Neuronal stem cell (in vitro differentiated cells): ENCODE results near the gene SCRN3.

Source experiments
- DNase-seq: peaks from one replicate; pipeline ENCODE4 v3.0.0-alpha.2; 2013; ENCODE audit warnings: low spot score
- H2AFZ ChIP-seq: one replicate; pipeline ENCODE4 v1.6.1; 2013; ENCODE audit warnings: mild to moderate bottlenecking, low read length, inconsistent platforms
- H2AK5ac ChIP-seq: 2 replicates; pipeline ENCODE4 v1.6.1; 2013; ENCODE audit warnings: low read depth, mild to moderate bottlenecking, inconsistent platforms, low read length, moderate library complexity, mixed read lengths
- H2BK120ac ChIP-seq: 2 replicates; pipeline ENCODE4 v1.6.1; 2013; ENCODE audit warnings: low read depth, mild to moderate bottlenecking, inconsistent platforms, low read length, moderate library complexity, mixed read lengths
- H2BK12ac ChIP-seq: one replicate; pipeline ENCODE4 v1.6.1; 2013; ENCODE audit warnings: low read length, inconsistent platforms
- H2BK15ac ChIP-seq: 2 replicates; pipeline ENCODE4 v1.6.1; 2013; ENCODE audit warnings: mild to moderate bottlenecking, low read length, inconsistent platforms, mixed read lengths
- H2BK5ac ChIP-seq: one replicate; pipeline ENCODE4 v1.6.1; 2013; ENCODE audit warnings: inconsistent platforms, mild to moderate bottlenecking, low read length, moderate library complexity
- H3K14ac ChIP-seq: one replicate; pipeline ENCODE4 v1.6.1; 2013; ENCODE audit warnings: low read length, inconsistent platforms
- H3K18ac ChIP-seq: 2 replicates; pipeline ENCODE4 v1.6.1; 2013; ENCODE audit warnings: low read length, inconsistent platforms
- H3K23ac ChIP-seq: 2 replicates; pipeline ENCODE4 v1.6.1; 2013; ENCODE audit warnings: low read depth, mild to moderate bottlenecking, mixed read lengths, low read length, inconsistent platforms; ENCODE audit not compliant: poor library complexity
- H3K27ac ChIP-seq: replicated peaks from 3 replicates; pipeline ENCODE4 v1.5.1; 2013; ENCODE audit warnings: low read length, inconsistent platforms
- H3K27me3 ChIP-seq, 3 experiments: 2 replicates each; pipeline ENCODE4 v1.6.1; 2013; ENCODE audit warnings: low read length in 3 of 3, mild to moderate bottlenecking in 2 of 3, inconsistent platforms in 1 of 3, low read depth in 1 of 3, mixed read lengths in 1 of 3, moderate library complexity in 1 of 3; ENCODE audit not compliant: control insufficient read depth in 3 of 3, insufficient read depth in 3 of 3
- H3K36me3 ChIP-seq, 2 donors: replicated peaks in 1 of 2; 2 replicates each; pipeline ENCODE4 v1.6.1; 2013; ENCODE audit warnings: low read length in 2 of 2; ENCODE audit not compliant: control insufficient read depth in 2 of 2, insufficient read depth in 2 of 2
- H3K4ac ChIP-seq: 2 replicates; pipeline ENCODE4 v1.6.1; 2013; ENCODE audit warnings: inconsistent platforms, mild to moderate bottlenecking, low read length, moderate library complexity
- H3K4me1 ChIP-seq, 2 donors: 1 replicate in 1 of 2; 2 replicates in 1 of 2; pipeline ENCODE4 v1.6.1; 2013; ENCODE audit warnings: low read length in 2 of 2, low read depth in 1 of 2; ENCODE audit not compliant: control insufficient read depth in 2 of 2, insufficient read depth in 1 of 2
- H3K4me2 ChIP-seq: one replicate; pipeline ENCODE4 v1.6.1; 2013; ENCODE audit warnings: mild to moderate bottlenecking, low read length, inconsistent platforms; ENCODE audit not compliant: insufficient read depth, poor library complexity, severe bottlenecking
- H3K4me3 ChIP-seq, 2 donors: 2 replicates each; pipeline ENCODE4 v1.5.1; 2013; ENCODE audit warnings: low read length in 2 of 2, mild to moderate bottlenecking in 2 of 2, inconsistent platforms in 1 of 2, moderate library complexity in 1 of 2
- H3K79me1 ChIP-seq: one replicate; pipeline ENCODE4 v1.6.1; 2013; ENCODE audit warnings: low read depth, mild to moderate bottlenecking, inconsistent platforms, low read length, moderate library complexity
- H3K9ac ChIP-seq: one replicate; pipeline ENCODE4 v1.6.1; 2013; ENCODE audit warnings: mild to moderate bottlenecking, low read depth, low read length, inconsistent platforms; ENCODE audit not compliant: poor library complexity
- H3K9me3 ChIP-seq, 2 donors: replicated peaks in 1 of 2; 2 replicates each; pipeline versions ENCODE3 to v1.6.1; 2013; ENCODE audit warnings: low read length in 2 of 2, mild to moderate bottlenecking in 2 of 2, inconsistent platforms in 1 of 2, low read depth in 1 of 2, mixed read lengths in 1 of 2, moderate library complexity in 1 of 2; ENCODE audit not compliant: control insufficient read depth in 2 of 2, insufficient read depth in 1 of 2
- H4K8ac ChIP-seq: one replicate; pipeline ENCODE4 v1.6.1; 2013; ENCODE audit warnings: low read depth, mild to moderate bottlenecking, inconsistent platforms, low read length, moderate library complexity
- H4K91ac ChIP-seq: one replicate; pipeline ENCODE4 v1.6.1; 2013; ENCODE audit warnings: low read length, low read depth, mild to moderate bottlenecking, inconsistent platforms; ENCODE audit not compliant: poor library complexity
- WGBS, 2 donors: extraction: QIAGEN DNeasy Blood & Tissue Kit; methylation state at CpG; one replicate each; pipeline ENCODE4 v1.1.7; 2013; ENCODE audit warnings: missing lambda C conversion rate in 2 of 2, mixed read lengths in 1 of 2; ENCODE audit not compliant: insufficient read length in 2 of 2, insufficient replicate concordance in 1 of 2; ENCODE audit errors: extremely low coverage in 2 of 2; 5-methylcytosine and 5-hydroxymethylcytosine counted together

SCRN3 gene

DNA sequence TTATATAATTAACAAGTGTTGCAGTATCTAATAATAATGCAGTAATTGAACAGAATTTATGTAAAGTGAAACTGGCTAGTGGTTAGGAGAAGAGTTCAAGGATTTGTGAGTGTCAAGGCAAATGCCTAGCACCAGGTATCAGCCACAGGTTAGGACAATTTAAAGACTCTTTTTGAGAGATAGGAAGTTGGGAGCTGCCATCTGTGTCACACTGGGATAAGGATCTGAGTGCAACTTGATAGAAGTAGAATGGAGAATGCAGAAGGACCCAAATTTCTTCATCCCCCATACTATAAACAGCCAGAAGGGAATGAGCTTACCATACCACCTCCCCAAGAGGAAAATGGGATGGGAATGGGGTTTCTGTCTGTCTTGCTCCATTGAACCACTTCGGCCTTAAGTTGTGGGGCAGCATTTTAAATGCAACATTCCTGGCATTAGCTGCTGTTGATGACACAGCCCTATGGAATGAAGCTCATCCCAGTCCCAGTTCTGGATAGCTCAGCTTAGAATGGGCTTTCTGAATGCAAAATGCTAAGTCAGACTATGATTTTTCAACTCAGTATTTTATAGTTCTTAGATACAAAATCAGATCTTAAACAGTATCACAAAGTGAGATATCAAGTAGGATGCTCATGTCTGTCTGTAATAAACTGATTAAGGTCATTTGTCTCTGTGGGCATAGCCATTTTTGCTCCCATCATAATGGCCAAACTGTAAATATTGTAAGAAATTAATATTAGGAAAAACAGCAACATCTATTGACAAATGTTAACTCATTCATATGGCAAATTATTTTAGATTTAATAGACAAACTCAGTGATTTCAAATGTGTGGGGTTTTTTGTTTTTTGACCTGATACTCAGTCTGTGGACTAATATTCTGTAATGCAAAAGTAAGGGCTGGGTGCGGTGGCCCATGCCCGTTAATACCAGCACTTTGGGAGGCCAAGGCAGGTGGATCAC is 47.3 kb downstream of the SCRN3 start:
- H4K91ac ChIP-seq: no peak overlapping the region

DNA sequence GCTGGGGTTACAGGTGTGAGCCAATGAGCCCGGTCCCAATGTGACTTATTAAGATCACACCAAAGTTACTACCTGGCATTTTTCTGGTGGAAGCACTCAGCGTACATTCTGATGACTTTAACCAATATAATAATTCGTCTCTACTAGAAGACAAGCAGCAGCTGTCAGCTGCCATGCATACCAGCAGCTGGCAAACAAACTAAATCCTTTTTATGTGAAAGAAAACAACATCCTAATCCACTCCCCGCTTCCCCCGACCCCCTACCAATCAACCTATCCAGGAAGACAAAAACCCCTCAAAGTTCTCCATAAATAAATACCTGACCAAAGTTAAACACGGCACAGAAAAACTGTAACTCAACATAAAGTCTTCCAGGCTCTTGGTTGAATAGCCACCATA is 49.2 kb downstream of the SCRN3 start:
- Histone ChIP-seq H3K4me3 (no peak overlapping the region), H2BK15ac (no peak overlapping the region), H2AFZ (no peak overlapping the region), H3K27me3 (no peaks in the 10 kb centered on the region), H3K4me2 (peak overlapping the region; percentile 11), H2BK12ac (no peak overlapping the region), H3K9me3 (no peaks in the 10 kb centered on the region), H4K8ac (no peak overlapping the region), H3K23ac (no peak overlapping the region), H3K27ac (no peak overlapping the region), H3K36me3 (no peaks in the 10 kb centered on the region), H3K14ac (no peak overlapping the region), H2BK5ac (no peak overlapping the region), H2BK120ac (no peak overlapping the region), H3K4me1 (peaks cover 3% of the 10 kb centered on the region in 2 donors), H3K4ac (no peak overlapping the region), H3K79me1 (no peaks in the 10 kb centered on the region), H4K91ac (no peak overlapping the region), H2AK5ac (no peak overlapping the region), H3K18ac (no peak overlapping the region), H3K9ac (no peak overlapping the region)
- no CpG with 5 or more reads among the region's 6 CpGs for WGBS, 2 donors
- no peak for DNase-seq

More for the DNA sequence above, 47.3 kb downstream of the SCRN3 start:
- Histone ChIP-seq H3K14ac (no peak overlapping the region), H3K9ac (no peak overlapping the region), H3K4me1 (peaks cover 3% of the 10 kb centered on the region in 2 donors), H2AFZ (no peak overlapping the region), H3K27me3 (no peaks in the 10 kb centered on the region), H3K27ac (no peak overlapping the region), H2BK15ac (no peak overlapping the region), H3K23ac (no peak overlapping the region), H3K4ac (no peak overlapping the region), H2BK5ac (no peak overlapping the region), H2AK5ac (no peak overlapping the region), H3K18ac (no peak overlapping the region), H2BK12ac (no peak overlapping the region), H3K36me3 (no peaks in the 10 kb centered on the region), H3K4me3 (no peak overlapping the region), H3K79me1 (no peaks in the 10 kb centered on the region), H4K8ac (no peak overlapping the region), H2BK120ac (no peak overlapping the region), H3K4me2 (no peak overlapping the region), H3K9me3 (no peaks in the 10 kb centered on the region)
- no peak for DNase-seq
- WGBS, 2 donors: no CpG with 5 or more reads among the region's 3 CpGs

DNA sequence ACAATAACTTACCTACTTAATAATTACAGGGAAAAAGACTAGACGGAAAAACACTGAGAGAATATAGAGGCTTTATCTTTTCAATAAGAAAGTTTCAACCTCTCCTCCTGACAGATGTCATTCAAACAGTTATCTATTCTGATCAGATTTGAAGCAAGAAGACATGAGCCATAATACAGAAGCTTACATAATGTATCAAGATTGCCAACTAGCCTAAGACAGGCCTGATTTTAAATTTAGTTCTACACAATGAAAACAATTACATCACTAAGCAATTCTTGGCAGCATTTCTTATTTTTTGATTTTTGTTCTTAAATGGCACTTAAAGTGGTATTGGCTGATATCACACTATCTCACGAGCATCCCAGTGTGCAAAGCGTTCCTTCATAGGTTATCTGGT is 49.7 kb downstream of the SCRN3 start:
- H2BK120ac ChIP-seq: no peak overlapping the region
- no peak overlapping the region for H4K91ac ChIP-seq
- no peaks in the 10 kb centered on the region for H3K79me1 ChIP-seq
- no peak overlapping the region for H3K4me3 ChIP-seq
- no peak overlapping the region for H2BK15ac ChIP-seq
- no peak overlapping the region for H3K23ac ChIP-seq
- H3K27me3 ChIP-seq: no peaks in the 10 kb centered on the region
- H3K9me3 ChIP-seq: no peaks in the 10 kb centered on the region
- H3K14ac ChIP-seq: no peak overlapping the region
- peaks cover 3% of the 10 kb centered on the region in 2 donors for H3K4me1 ChIP-seq
- DNase-seq: no peak
- H3K9ac ChIP-seq: no peak overlapping the region
- no peak overlapping the region for H4K8ac ChIP-seq
- no peak overlapping the region for H2AK5ac ChIP-seq
- no peak overlapping the region for H2BK12ac ChIP-seq
- no peak overlapping the region for H3K27ac ChIP-seq
- no peak overlapping the region for H3K4ac ChIP-seq
- H3K4me2 ChIP-seq: no peak overlapping the region
- H2AFZ ChIP-seq: no peak overlapping the region
- no peak overlapping the region for H2BK5ac ChIP-seq
- no CpG with 5 or more reads among the region's 3 CpGs for WGBS, 2 donors
- no peaks in the 10 kb centered on the region for H3K36me3 ChIP-seq
- H3K18ac ChIP-seq: no peak overlapping the region

DNA sequence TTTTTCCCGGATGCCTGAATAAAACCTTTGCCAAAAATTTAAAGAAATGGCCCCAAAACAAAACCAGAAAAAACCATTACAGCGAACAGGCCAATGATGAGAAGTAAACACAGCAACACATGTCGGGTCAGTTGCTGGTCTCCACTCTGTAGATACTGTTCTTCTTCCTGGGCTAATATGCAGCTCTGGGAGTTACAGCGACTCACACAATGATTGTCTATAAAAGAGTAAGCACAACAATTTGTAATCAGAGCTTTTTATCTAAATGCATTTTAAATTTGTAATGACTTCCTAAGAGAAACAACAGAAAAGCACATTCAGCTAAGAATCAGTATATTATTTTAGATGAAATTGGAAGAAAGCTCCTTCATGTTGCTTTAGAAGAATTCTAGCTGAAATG is 51.0 kb downstream of the SCRN3 start:
- no peak overlapping the region for H3K18ac ChIP-seq
- H3K23ac ChIP-seq: no peak overlapping the region
- H4K91ac ChIP-seq: no peak overlapping the region
- H3K14ac ChIP-seq: no peak overlapping the region
- H2AFZ ChIP-seq: no peak overlapping the region
- H3K9me3 ChIP-seq: no peaks in the 10 kb centered on the region
- H3K4ac ChIP-seq: no peak overlapping the region
- H3K27me3 ChIP-seq: no peaks in the 10 kb centered on the region
- H2BK120ac ChIP-seq: no peak overlapping the region
- no CpG with 5 or more reads among the region's 4 CpGs for WGBS, 2 donors
- H3K4me2 ChIP-seq: no peak overlapping the region
- no peak overlapping the region for H3K9ac ChIP-seq
- H2BK15ac ChIP-seq: no peak overlapping the region
- no peaks in the 10 kb centered on the region for H3K36me3 ChIP-seq
- no peak overlapping the region for H3K27ac ChIP-seq
- no peaks in the 10 kb centered on the region for H3K79me1 ChIP-seq
- H2BK5ac ChIP-seq: no peak overlapping the region
- H3K4me1 ChIP-seq: peaks cover 3% of the 10 kb centered on the region in 2 donors
- H2AK5ac ChIP-seq: no peak overlapping the region
- H4K8ac ChIP-seq: no peak overlapping the region
- no peak overlapping the region for H2BK12ac ChIP-seq
- DNase-seq: no peak
- no peak overlapping the region for H3K4me3 ChIP-seq
